Vagina (tissue), 2 donors: Measurements from ENCODE around the gene TRIM66. TPM values are rescaled to one million over a fixed set of nuclear protein-coding genes. Genes with fewer than 3 reads are reported as not detected.
A peak's percentile ranks its signal among the peaks of the same experiment; 100 is the strongest.

Source experiments
- DNase-seq, 2 donors: peaks; one replicate each; pipeline ENCODE4 v3.0.0-alpha.2; 2017; ENCODE audit errors: extremely low spot score in 2 of 2
- H3K27ac ChIP-seq: fragments of 200-600 bp; sonication (generic); one replicate; pipeline ENCODE4 v1.5.1; 2019
- H3K27me3 ChIP-seq: fragments of 200-600 bp; sonication (generic); one replicate; pipeline ENCODE4 v1.5.1; 2019
- H3K36me3 ChIP-seq, 2 donors: fragments of 200-600 bp; sonication (generic); one replicate each; pipeline ENCODE4 v1.5.1; 2017 to 2019
- H3K4me1 ChIP-seq: fragments of 200-600 bp; sonication (generic); one replicate; pipeline ENCODE4 v1.5.1; 2019
- H3K4me3 ChIP-seq, 2 donors: fragments of 200-600 bp; sonication (generic); 1 replicate in 1 of 2; 2 replicates in 1 of 2; pipeline ENCODE4 v1.5.1; 2016 to 2019
- H3K9me3 ChIP-seq: fragments of 200-600 bp; sonication (generic); one replicate; pipeline ENCODE4 v1.5.1; 2019
- POLR2A ChIP-seq, 2 donors: fragments of 450-650 bp; IDR thresholded peaks; one replicate each; pipeline ENCODE4 v1.6.1; 2017; ENCODE audit warnings: antibody characterized with exemption in 2 of 2, mild to moderate bottlenecking in 2 of 2, moderate library complexity in 2 of 2
- POLR2AphosphoS5 ChIP-seq, 2 donors: sonication (generic); formaldehyde crosslinking; IDR thresholded peaks; one replicate each; pipeline ENCODE4 v1.9.0; 2017; ENCODE audit warnings: antibody characterized with exemption in 2 of 2, mild to moderate bottlenecking in 2 of 2, low read depth in 1 of 2; ENCODE audit not compliant: insufficient read depth in 1 of 2
- intact Hi-C: fragments of 100-400 bp; cut with DNase I; formaldehyde crosslinking; loops from one replicate; pipeline ENCODE4 v1.15.1; 2023
- total RNA-seq: library from RNA; depleted of rRNA; stranded (reverse); fragments of >200 nt; gene quantifications from one replicate; pipeline ENCODE4 v1.2.3, GENCODE V29; 2016
- TF ChIP-seq, protein P1 (sequence below), 3 experiments: fragments of 450-650 bp in 2 of 3; fragments of 200-600 bp in 1 of 3; sonication (generic) in 1 of 3; IDR thresholded peaks; one replicate each; pipeline ENCODE4 v1.5.1; 2017 to 2019; ENCODE audit warnings: antibody characterized with exemption in 3 of 3, mild to moderate bottlenecking in 2 of 3, moderate library complexity in 2 of 3

The TRIM66 gene
- total RNA-seq, 1 donor from 2014 or later: 12.8 TPM

GRCh38 chr11:8679006-8679405 lies 3.5 kb downstream of the TRIM66 start:
- peaks cover 0 to 4% of the 10 kb centered on the region in 2 donors for H3K36me3 ChIP-seq
- TF ChIP-seq, protein P1, sequence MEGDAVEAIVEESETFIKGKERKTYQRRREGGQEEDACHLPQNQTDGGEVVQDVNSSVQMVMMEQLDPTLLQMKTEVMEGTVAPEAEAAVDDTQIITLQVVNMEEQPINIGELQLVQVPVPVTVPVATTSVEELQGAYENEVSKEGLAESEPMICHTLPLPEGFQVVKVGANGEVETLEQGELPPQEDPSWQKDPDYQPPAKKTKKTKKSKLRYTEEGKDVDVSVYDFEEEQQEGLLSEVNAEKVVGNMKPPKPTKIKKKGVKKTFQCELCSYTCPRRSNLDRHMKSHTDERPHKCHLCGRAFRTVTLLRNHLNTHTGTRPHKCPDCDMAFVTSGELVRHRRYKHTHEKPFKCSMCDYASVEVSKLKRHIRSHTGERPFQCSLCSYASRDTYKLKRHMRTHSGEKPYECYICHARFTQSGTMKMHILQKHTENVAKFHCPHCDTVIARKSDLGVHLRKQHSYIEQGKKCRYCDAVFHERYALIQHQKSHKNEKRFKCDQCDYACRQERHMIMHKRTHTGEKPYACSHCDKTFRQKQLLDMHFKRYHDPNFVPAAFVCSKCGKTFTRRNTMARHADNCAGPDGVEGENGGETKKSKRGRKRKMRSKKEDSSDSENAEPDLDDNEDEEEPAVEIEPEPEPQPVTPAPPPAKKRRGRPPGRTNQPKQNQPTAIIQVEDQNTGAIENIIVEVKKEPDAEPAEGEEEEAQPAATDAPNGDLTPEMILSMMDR (IDR thresholded peaks at IDR 0.05): no peak
- no peak for TF ChIP-seq POLR2A (IDR thresholded peaks at IDR 0.05)
- TF ChIP-seq POLR2AphosphoS5 (IDR thresholded peaks at IDR 0.05; ENCODE audit: insufficient read depth in 1 of 2, low read depth in 1 of 2): no peak
- peaks cover 17% of the 10 kb centered on the region for H3K4me1 ChIP-seq
- H3K4me3 ChIP-seq: no peak overlapping the region
- DNase-seq: no peak
- intact Hi-C loops: no loop called here
- H3K9me3 ChIP-seq: no peaks in the 10 kb centered on the region
- no peak overlapping the region for H3K27ac ChIP-seq
- no peaks in the 10 kb centered on the region for H3K27me3 ChIP-seq

- Histone ChIP-seq H3K36me3 (no peaks in the 10 kb centered on the region), H3K27ac (no peak overlapping the region), H3K9me3 (no peaks in the 10 kb centered on the region), H3K4me3 (no peak overlapping the region), H3K4me1 (peaks cover 10% of the 10 kb centered on the region), H3K27me3 (no peaks in the 10 kb centered on the region)
- no peak for TF ChIP-seq POLR2A (IDR thresholded peaks at IDR 0.05)
- TF ChIP-seq, protein P1 (IDR thresholded peaks at IDR 0.05): no peak
- no peak for TF ChIP-seq POLR2AphosphoS5 (IDR thresholded peaks at IDR 0.05; ENCODE audit: insufficient read depth in 1 of 2, low read depth in 1 of 2)
- DNase-seq: no peak
- intact Hi-C loops: no loop called here
Observed at GRCh38 chr11:8676458-8676857, 6.0 kb downstream of the TRIM66 start.

GRCh38 chr11:8674859-8675258 lies 7.6 kb downstream of the TRIM66 start:
- Histone ChIP-seq H3K27ac (no peak overlapping the region), H3K9me3 (no peaks in the 10 kb centered on the region), H3K4me3 (no peak overlapping the region), H3K4me1 (peaks cover 13% of the 10 kb centered on the region), H3K36me3 (no peaks in the 10 kb centered on the region), H3K27me3 (no peaks in the 10 kb centered on the region)
- intact Hi-C loops: no loop called here
- no peak for TF ChIP-seq POLR2AphosphoS5 (IDR thresholded peaks at IDR 0.05; ENCODE audit: insufficient read depth in 1 of 2, low read depth in 1 of 2)
- TF ChIP-seq POLR2A (IDR thresholded peaks at IDR 0.05): no peak
- TF ChIP-seq, protein P1 (IDR thresholded peaks at IDR 0.05): no peak
- DNase-seq: no peak

DNA sequence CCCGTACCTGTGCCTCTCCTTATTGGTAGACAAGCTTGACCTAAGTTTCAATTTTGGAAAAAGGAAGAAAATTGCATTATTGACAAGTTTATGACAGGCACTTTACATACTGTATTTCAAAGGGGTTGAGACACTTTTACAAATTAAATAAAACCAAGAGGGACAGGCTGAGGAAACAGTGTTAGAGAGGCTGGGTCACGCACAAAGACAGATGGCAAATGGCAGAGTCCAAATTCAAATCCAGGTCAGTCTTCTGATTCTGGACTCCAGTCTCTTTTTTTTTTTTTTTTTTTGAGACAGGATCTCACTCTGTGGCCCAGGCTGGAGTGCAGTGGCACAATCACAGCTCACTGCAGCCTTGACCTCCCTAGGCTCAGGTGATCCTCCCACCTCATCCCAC lies 10.1 kb downstream of the TRIM66 start:
- TF ChIP-seq POLR2A (IDR thresholded peaks at IDR 0.05) (no peak), POLR2AphosphoS5 (IDR thresholded peaks at IDR 0.05; ENCODE audit: insufficient read depth in 1 of 2, low read depth in 1 of 2) (no peak)
- TF ChIP-seq, protein P1 (IDR thresholded peaks at IDR 0.05): no peak
- Histone ChIP-seq H3K27ac (peak overlapping the region; percentile 83), H3K9me3 (no peaks in the 10 kb centered on the region), H3K36me3 (no peaks in the 10 kb centered on the region), H3K4me3 (no peak overlapping the region), H3K27me3 (no peaks in the 10 kb centered on the region), H3K4me1 (peaks cover 13% of the 10 kb centered on the region)
- intact Hi-C loops: no loop called here
- no peak for DNase-seq

DNA sequence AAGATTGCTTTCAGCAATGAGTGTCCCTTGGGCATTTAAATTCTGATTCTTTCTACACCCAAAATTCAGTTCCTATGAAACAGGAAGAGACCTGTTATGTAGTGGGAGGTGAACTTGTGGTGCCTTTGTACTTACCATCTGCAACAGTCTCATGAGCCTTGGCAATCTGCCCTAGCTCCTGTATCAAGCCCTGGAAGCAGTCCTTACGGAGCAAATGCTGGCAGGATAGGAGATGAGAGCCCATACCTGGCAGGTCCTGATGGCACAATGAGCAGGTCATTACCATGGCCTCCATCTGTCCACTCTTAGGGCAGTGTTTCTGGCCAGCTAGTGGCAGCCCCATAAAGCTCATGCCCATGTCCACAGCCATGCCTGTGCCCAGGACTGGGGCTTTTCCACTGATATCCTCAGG lies 10.8 kb downstream of the TRIM66 start:
- H3K9me3 ChIP-seq: no peaks in the 10 kb centered on the region
- H3K4me1 ChIP-seq: peaks cover 13% of the 10 kb centered on the region
- peak overlapping the region; percentile 83 for H3K27ac ChIP-seq
- intact Hi-C loops: no loop called here
- H3K4me3 ChIP-seq: no peak overlapping the region
- no peaks in the 10 kb centered on the region for H3K27me3 ChIP-seq
- DNase-seq: no peak
- TF ChIP-seq POLR2A (IDR thresholded peaks at IDR 0.05) (no peak), POLR2AphosphoS5 (IDR thresholded peaks at IDR 0.05; ENCODE audit: insufficient read depth in 1 of 2, low read depth in 1 of 2) (no peak)
- TF ChIP-seq, protein P1 (IDR thresholded peaks at IDR 0.05): no peak
- H3K36me3 ChIP-seq: no peaks in the 10 kb centered on the region
